ENCODE data around the gene SFRP4. TPM values are rescaled to one million over a fixed set of nuclear protein-coding genes. Genes with fewer than 3 reads are reported as not detected.

Gene SFRP4
- total RNA-seq, 1 experiment from 2014 or later = not detected

GRCh38 chr7:37923996-37924395 is 7.4 kb upstream of the SFRP4 start:
- no peak for DNase-seq
- WGBS (ENCODE audit: extremely low coverage, insufficient read length, low lambda C conversion rate) = no CpG with 5 or more reads among the region's 1 CpG
- H3K27me3 Mint-ChIP-seq (ENCODE audit: low read depth) = peaks cover 23% of the 10 kb centered on the region

More at GRCh38 chr7:37923996-37924395, 7.4 kb upstream of the SFRP4 start:
- H3K9me3 ChIP-seq (ENCODE audit: control insufficient read depth, low read depth, low read length) = no peaks in the 10 kb centered on the region
- no peaks in the 10 kb centered on the region for H3K4me1 ChIP-seq (ENCODE audit: insufficient read depth, low read length)
- TF ChIP-seq, protein P1, sequence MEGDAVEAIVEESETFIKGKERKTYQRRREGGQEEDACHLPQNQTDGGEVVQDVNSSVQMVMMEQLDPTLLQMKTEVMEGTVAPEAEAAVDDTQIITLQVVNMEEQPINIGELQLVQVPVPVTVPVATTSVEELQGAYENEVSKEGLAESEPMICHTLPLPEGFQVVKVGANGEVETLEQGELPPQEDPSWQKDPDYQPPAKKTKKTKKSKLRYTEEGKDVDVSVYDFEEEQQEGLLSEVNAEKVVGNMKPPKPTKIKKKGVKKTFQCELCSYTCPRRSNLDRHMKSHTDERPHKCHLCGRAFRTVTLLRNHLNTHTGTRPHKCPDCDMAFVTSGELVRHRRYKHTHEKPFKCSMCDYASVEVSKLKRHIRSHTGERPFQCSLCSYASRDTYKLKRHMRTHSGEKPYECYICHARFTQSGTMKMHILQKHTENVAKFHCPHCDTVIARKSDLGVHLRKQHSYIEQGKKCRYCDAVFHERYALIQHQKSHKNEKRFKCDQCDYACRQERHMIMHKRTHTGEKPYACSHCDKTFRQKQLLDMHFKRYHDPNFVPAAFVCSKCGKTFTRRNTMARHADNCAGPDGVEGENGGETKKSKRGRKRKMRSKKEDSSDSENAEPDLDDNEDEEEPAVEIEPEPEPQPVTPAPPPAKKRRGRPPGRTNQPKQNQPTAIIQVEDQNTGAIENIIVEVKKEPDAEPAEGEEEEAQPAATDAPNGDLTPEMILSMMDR (conservative IDR thresholded peaks at IDR 0.05) = no peak
- no peak overlapping the region for H2BK20ac ChIP-seq (ENCODE audit: low read depth, low read length, poor library complexity, severe bottlenecking)
- H3K9ac ChIP-seq (ENCODE audit: extremely low read depth, insufficient read length, low read length) = no peak overlapping the region
- H3K79me1 ChIP-seq (ENCODE audit: insufficient read depth, low read depth, low read length, poor library complexity, severe bottlenecking) = no peaks in the 10 kb centered on the region
- no peaks in the 10 kb centered on the region for H4K20me1 ChIP-seq (ENCODE audit: control insufficient read depth, insufficient read depth, insufficient read length)
- H2BK15ac ChIP-seq (ENCODE audit: low read depth, low read length) = no peak overlapping the region
- no peak overlapping the region for H4K91ac ChIP-seq (ENCODE audit: insufficient read length, low read depth, low read length)
- no peak overlapping the region for H3T11ph ChIP-seq (ENCODE audit: low read length)
- H3K27ac Mint-ChIP-seq = no peak overlapping the region
- no peak overlapping the region for H3K4me2 ChIP-seq (ENCODE audit: insufficient read depth, insufficient read length, low read length)
- no peak overlapping the region for H3K18ac ChIP-seq (ENCODE audit: insufficient read length, low read depth, low read length)
- no peak overlapping the region for H3K23ac ChIP-seq (ENCODE audit: insufficient read length, low read depth, low read length)
- peaks cover 2 to 7% (median 4%) of the 10 kb centered on the region in 3 experiments; a peak in 5 of 7 replicates for H3K36me3 Mint-ChIP-seq (ENCODE audit: insufficient read depth in 1 of 3, low read depth in 3 of 3)
- peaks cover 6 to 10% of the 10 kb centered on the region in 2 experiments; a peak in 4 of 5 replicates for H3K9me3 Mint-ChIP-seq
- no peak overlapping the region for H3K14ac ChIP-seq (ENCODE audit: insufficient read depth, low read length)
- H2AFZ ChIP-seq (ENCODE audit: low read length) = no peak overlapping the region
- H2BK12ac ChIP-seq (ENCODE audit: insufficient read length, low read depth, low read length) = no peak overlapping the region
- no peak overlapping the region for H4K5ac ChIP-seq (ENCODE audit: insufficient read length, low read depth, low read length)
- H3K4me3 Mint-ChIP-seq = no peak overlapping the region
- no peak overlapping the region for H3K27ac ChIP-seq (ENCODE audit: insufficient read length, low read depth, low read length)
- peaks cover 8 to 10% of the 10 kb centered on the region in 2 experiments; a peak in 3 of 4 replicates for H3K4me1 Mint-ChIP-seq
- no peak overlapping the region for H2BK5ac ChIP-seq (ENCODE audit: insufficient read length, low read length)
- H2BK120ac ChIP-seq (ENCODE audit: low read depth, low read length, poor library complexity, severe bottlenecking) = no peak overlapping the region
- no peak overlapping the region for H3K4ac ChIP-seq (ENCODE audit: low read depth, low read length)
- peaks cover 12% of the 10 kb centered on the region for H3K23me2 ChIP-seq (ENCODE audit: insufficient read length, low read depth, low read length, poor library complexity, severe bottlenecking)
- H2AK5ac ChIP-seq (ENCODE audit: insufficient read length, low read length) = no peak overlapping the region
- H3K79me2 ChIP-seq (ENCODE audit: insufficient read depth, low read length) = no peaks in the 10 kb centered on the region
- no peak overlapping the region for H3K56ac ChIP-seq (ENCODE audit: insufficient read length, low read depth, low read length)
- H4K8ac ChIP-seq (replicated peaks; ENCODE audit: insufficient read length, low read depth, low read length) = no peak overlapping the region
- H3K27me3 ChIP-seq (ENCODE audit: insufficient read depth, low read length) = no peaks in the 10 kb centered on the region
